GM18502 (cell line): Measurements from ENCODE around the gene UQCRC1.
"Not testable (repeated sequence)": the region's sequence is repeated elsewhere in the genome, so short reads cannot be mapped to it uniquely, and the experiment has no call there.

Experiments used
- ATAC-seq: cut with Tn5 transposase; IDR thresholded peaks from one replicate; pipeline ENCODE4 v1.9.1; 2021; ENCODE audit warnings: mild to moderate bottlenecking; ENCODE audit not compliant: unreplicated experiment, poor library complexity

The UQCRC1 gene

DNA sequence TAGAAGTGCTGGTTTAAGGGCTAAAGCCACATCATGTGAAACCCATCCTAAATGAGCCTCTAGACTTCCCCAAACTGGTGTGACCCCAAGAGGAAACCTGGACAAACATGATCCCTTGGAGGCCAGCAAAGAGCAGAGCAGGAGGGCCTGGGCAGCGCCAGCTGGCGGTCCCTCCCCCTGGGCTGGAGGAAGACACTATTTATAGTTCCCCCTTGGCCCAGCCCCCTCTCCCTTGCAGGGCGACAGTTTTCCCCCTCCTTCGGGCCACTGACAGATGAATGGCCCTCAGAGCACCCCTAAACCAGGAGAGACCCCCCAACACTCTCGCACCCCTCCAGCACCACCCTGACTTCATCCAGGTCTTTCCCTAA is 48.8 kb downstream of the UQCRC1 start:
- ATAC-seq = no peak

DNA sequence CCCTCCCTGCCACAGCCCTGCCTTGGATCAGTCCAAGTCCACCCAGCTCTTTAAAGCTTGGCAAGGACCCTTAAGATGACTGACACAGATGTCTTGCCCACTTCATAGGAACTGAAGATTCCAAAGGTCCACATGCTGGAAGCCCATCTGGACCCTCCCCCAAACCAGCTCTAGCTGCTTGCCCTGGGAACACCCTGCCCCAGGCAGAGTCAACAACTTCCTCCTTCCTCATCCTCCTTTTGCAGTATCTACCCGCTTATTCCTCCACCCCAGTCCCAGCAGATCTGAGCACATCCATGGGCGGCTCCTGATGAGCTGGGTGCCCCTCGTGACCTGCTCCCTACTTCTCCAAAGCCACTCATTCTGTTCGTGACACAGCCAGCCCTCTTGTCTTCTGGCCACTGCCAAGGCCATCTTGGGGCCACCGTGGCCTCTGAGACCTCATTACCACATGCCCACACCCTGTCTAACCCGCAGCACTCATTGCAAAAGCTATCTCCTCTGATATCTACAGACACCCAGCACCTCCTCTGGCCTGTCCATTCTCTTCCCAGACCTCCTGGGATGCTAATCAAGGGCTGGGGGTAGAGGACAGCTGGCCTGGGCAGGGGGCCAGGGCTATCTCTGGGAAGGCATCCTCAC is 50.8 kb downstream of the UQCRC1 start:
- no peak for ATAC-seq

DNA sequence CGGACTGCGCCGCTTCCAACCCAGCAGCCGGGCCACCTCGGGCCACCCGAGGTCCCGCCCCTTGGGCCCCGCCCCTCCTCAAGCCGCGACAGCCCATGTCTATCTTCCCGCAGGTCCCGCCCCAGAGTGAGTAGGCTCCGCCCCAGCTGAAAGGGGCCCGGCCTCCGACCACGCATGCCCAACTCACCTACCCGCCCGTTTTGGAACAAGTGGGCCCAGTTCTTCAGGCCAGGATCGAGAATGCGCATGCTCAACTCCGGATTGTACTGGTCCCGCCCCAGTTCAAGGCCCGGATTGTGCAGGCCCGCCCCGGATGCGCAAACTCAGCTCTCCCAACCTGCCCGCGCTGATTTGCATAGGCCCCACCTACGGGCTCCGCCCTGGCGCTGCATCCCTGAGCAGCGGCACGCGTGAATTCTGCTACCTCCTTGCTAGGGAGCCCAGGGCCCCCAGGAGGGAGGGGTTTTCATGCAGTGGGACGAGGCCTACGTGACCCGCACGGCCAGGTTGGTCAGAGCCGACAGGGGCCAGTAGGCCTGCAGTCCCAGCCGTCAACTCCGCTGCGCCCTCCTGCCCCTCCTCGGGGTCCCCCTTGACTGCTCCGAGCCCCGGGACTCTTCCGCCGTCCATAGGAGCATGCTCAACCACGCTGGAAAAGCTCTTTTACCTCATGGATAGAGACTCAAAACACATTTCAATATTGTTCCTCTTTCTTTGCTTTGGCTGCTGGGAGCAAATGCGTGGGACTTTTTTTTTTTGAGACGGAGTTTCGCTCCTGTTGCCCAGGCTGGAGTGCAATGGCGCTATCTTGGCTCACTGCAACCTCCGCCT is 52.4 kb downstream of the UQCRC1 start, which contains the start of gene PFKFB4:
TSS of gene PFKFB4 (minus strand) at position 8 of the 831 bp plus-strand sequence. CDS start 26 bp downstream, outside the sequence.
- peak; percentile 82 for ATAC-seq

DNA sequence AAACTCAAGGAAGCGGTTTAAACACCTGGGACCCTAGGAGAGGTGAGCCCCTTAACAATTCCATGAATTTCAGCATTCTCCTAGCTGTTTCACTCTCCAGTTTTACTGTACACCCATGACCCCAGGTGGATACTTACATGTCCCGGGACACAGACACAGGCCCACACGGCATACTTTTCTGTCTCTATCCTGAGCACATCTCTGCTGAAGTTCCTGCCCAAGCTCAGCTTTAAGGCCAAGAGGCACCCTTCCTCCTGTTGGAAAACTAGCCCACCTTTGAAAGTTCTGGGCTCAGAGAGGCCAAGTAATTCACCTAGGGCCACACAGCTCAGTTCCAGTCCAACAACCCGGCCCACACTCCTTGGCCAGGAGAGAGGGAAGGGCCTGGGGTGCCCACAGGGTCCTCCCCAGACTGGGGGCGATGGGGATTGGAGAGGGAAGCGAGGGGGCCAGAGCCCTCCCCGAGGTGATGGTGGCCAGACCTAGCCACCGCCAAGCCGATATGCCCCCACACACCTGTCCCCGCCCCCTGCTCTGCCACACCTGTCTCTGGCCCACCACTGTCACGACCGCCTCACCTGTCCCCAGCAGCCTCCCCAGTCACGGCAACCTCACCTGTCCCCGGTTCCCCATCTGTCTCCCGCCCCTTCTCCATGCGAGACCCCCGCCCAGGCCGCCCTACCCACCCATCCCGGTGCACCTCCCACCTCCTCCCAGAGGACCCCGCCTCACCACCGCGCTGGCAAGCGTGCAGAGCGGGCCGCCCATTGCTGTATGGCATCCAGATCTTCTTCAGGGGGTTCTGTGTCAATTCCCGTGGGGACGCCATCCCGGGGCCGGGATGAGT is 53.3 kb downstream of the UQCRC1 start:
- ATAC-seq = no peak

DNA sequence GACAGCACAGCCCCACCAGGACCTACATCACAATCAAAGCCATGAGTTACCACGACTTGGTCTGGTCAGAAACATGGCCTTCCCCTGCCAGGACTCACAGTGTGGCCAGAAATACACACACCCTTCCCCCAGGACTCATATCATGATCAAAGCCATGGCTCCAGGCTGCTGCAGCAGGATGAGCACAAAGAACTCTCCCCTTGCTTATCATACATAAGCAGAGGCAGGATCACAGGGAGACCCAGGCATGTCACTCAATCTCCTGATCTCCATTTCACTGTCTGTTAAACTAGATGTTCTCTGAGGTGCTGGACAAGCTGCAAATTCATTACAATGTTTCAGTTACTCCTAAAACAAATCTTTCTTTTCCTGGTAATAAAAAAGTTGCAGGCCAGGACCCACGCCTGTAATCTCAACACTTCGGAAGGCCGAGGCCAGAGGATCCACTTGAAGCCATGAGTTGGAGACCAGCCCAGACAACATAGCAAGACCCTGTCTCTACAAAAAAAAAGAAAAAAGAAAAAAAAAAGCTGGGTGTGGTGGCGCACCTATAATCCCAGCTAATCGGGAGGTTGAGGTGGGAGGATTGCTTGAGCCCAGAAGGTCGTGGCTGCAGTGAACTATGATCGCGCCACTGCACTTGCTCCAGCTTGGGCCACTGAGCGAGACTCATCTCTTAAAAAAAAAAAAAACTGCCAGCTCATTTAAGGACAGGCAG is 54.1 kb downstream of the UQCRC1 start:
- no peak for ATAC-seq

DNA sequence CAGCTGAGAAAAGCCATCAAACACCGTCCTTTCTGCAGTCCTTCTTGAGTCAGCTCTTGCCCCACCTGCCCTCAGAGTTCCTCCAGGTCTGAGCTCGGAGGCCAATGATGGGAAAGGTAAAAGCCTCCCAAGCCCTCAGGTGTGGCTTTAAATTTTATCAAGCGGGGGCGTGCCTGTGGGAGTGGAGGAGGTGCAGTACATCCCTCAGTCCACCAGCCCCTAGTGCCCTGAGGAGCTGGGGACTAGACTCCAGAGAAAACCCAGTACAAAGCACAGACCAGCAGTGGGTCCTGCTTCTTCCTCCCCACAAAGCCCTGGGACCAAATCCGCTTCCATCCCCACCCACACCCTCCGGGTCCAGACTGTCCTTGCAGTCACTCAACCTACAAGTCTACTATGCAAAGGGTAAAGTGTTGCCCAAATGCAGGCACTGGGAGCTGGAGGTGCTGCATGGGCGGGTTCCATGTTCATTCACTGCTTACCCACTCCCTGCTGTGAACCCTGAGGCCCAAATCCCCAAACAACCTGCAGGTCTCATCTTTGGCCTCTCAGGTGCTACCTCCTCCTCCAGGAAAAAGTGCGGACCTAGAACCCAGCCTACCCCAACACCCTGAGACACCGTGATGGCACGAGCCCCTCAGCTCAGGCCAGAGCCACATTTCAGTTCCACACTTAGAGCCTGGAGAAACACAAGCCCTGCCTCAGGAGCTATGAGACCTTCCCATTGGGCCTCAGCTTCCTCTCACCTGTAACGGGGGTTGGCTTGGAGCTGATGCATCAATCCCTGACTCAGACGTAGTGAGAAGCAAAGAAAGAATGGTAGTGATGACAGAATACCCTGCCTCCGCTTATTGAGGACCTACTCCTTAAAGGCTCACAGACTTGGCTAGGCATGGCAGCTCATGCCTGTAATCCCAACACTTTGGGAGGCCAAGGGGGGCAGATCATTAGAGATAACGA is 55.3 kb downstream of the UQCRC1 start:
- no peak for ATAC-seq

DNA sequence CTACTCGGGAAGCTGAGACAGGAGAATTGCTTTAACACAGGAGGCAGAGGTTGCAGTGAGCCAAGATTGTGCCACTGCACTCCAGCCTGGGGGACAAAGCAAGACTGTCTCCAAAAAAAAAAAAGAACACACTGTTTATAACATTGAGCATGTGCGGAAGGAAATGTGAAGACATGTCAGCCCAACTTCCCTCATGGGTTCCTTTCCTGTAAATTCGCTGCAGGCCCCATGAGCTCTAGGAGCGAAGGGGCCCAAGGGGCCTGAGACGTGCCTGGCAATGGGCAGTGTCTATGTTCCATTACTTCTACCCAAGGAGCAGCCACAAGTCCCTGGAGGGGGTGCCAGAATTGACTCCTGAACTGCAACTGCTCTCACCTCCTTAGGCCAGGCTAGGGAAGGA is 56.1 kb downstream of the UQCRC1 start:
- ATAC-seq = no peak

DNA sequence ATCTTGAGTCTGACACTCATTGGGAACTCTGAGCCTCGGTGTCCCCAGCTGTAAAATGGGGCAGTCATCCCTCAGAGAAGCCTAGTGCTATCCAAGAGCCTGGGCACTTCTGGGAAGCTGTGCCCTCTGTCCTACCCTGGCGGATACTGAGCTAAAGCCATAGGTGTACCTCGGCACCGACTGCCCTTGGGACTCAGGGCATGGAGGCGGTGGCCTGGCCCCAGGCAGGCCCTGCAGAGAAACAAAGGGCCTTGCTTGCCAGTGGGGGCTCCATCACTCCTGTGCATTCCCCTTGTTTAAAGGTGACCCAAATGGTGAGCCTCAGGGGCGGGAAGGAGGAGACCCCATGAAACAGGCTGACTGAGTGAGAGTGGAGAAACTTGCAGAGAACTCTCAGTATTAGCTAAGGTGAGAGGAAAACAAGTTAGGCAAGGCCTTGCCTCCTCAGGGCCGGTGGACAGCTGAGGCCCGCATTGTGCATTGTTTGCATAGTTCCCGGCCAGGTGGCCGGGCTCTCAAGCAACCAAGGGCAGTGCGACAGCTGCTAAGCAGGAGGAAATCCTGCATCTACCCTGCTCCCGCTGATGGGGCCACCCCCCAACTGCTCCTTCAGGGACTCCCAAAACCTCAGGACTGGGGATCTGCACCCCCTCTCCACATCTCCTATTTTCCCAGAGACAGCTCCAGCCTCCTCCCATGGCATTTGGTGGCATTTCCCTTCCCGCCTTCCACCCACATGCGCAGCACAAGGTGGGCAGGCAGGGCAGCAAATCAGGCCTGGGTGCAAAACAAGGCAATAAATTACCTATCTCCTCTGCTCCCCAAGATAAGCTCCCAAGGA is 57.1 kb downstream of the UQCRC1 start:
- no peak for ATAC-seq

DNA sequence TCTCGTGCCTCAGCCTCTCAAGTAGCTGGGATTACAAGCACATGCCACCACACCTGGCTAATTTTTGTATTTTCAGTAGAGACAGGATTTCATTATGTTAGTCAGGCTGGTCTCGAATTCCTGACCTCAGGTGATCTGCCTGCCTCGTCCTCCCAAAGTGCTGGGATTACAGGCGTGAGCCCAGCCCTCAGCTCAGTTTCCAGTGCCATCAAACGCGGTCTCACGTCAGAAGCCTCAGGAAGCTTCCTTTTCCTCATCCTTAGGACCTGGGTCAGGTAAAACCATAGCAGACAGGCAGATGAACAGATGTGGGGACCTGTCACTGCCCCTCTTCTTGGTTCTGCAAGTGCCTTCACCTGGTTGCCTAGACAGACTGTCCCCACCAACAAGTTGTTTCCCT is 57.8 kb downstream of the UQCRC1 start:
- ATAC-seq = not testable (repeated sequence)
